Tibial nerve (tissue), 4 donors: ENCODE measurements around the gene KDM2B.
"Not testable (repeated sequence)": the region's sequence is repeated elsewhere in the genome, so short reads cannot be mapped to it uniquely, and the experiment has no call there.

ENCODE experiments used
- EP300 ChIP-seq, 2 donors: sonication (generic); formaldehyde crosslinking; IDR thresholded peaks; one replicate each; pipeline ENCODE4 v1.6.1; 2017; ENCODE audit warnings: antibody characterized with exemption in 2 of 2, mild to moderate bottlenecking in 1 of 2
- TF ChIP-seq, protein P1 (sequence below), 5 experiments: fragments of 200-600 bp in 3 of 5; fragments of 450-650 bp in 2 of 5; sonication (generic) in 3 of 5; IDR thresholded peaks; one replicate each; pipeline ENCODE4 v1.5.1; 2016 to 2019; ENCODE audit warnings: antibody characterized with exemption in 5 of 5, mild to moderate bottlenecking in 3 of 5, moderate library complexity in 2 of 5

GRCh38 chr12:121484564-121484963 is 96.3 kb downstream of the KDM2B start:
- TF ChIP-seq, protein P1, sequence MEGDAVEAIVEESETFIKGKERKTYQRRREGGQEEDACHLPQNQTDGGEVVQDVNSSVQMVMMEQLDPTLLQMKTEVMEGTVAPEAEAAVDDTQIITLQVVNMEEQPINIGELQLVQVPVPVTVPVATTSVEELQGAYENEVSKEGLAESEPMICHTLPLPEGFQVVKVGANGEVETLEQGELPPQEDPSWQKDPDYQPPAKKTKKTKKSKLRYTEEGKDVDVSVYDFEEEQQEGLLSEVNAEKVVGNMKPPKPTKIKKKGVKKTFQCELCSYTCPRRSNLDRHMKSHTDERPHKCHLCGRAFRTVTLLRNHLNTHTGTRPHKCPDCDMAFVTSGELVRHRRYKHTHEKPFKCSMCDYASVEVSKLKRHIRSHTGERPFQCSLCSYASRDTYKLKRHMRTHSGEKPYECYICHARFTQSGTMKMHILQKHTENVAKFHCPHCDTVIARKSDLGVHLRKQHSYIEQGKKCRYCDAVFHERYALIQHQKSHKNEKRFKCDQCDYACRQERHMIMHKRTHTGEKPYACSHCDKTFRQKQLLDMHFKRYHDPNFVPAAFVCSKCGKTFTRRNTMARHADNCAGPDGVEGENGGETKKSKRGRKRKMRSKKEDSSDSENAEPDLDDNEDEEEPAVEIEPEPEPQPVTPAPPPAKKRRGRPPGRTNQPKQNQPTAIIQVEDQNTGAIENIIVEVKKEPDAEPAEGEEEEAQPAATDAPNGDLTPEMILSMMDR (IDR thresholded peaks at IDR 0.05), result not testable (repeated sequence)
- TF ChIP-seq EP300 (IDR thresholded peaks at IDR 0.05), result not testable (repeated sequence)
